Neural cell (in vitro differentiated cells): ENCODE data around the gene DOCK4. TPM values are rescaled to one million over a fixed set of nuclear protein-coding genes. Genes with fewer than 3 reads are reported as not detected.

ENCODE experiments used
- H2AFZ ChIP-seq: fragments of 200-600, 300-800 bp; sonication (generic), shearing (Covaris generic); 2 replicates; pipeline ENCODE4 v1.6.0; 2014; ENCODE audit warnings: low read depth, mild to moderate bottlenecking, antibody characterized with exemption, low read length, moderate library complexity
- H3F3A ChIP-seq: fragments of 200-600 bp; shearing (Covaris generic); 2 replicates; pipeline ENCODE4 v1.6.1; 2016; ENCODE audit warnings: mild to moderate bottlenecking, moderate library complexity, mixed read lengths, antibody characterized with exemption, low read length; ENCODE audit not compliant: insufficient read depth, poor library complexity, severe bottlenecking
- H3K27ac ChIP-seq: fragments of 200-600, 300-800 bp; sonication (generic), shearing (Covaris generic); 2 replicates; pipeline ENCODE4 v1.5.1; 2014; ENCODE audit warnings: mild to moderate bottlenecking, low read length, moderate library complexity
- H3K27me3 ChIP-seq: fragments of 300-800, 200-600 bp; sonication (generic), shearing (Covaris generic); 2 replicates; pipeline ENCODE4 v1.6.0; 2014; ENCODE audit warnings: mild to moderate bottlenecking, low read depth, low read length, moderate library complexity; ENCODE audit not compliant: insufficient read depth
- H3K36me3 ChIP-seq: fragments of 300-800, 200-600 bp; sonication (generic), shearing (Covaris generic); 2 replicates; pipeline ENCODE4 v1.5.1; 2014; ENCODE audit warnings: mild to moderate bottlenecking, antibody characterized with exemption, low read length, moderate library complexity; ENCODE audit not compliant: insufficient read depth
- H3K4me2 ChIP-seq: fragments of 300-800, 200-600 bp; sonication (generic), shearing (Covaris generic); 2 replicates; pipeline ENCODE4 v1.6.0; 2014; ENCODE audit warnings: mild to moderate bottlenecking, low read length
- H3K4me3 ChIP-seq: fragments of 300-800, 200-600 bp; sonication (generic), shearing (Covaris generic); 2 replicates; pipeline ENCODE4 v1.5.1; 2014; ENCODE audit warnings: mild to moderate bottlenecking, low read length, moderate library complexity
- H3K79me2 ChIP-seq: fragments of 200-600 bp; shearing (Covaris generic); replicated peaks from 2 replicates; pipeline ENCODE4 v1.6.0; 2014; ENCODE audit warnings: mild to moderate bottlenecking, low read length, moderate library complexity; ENCODE audit not compliant: insufficient read depth
- H3K9ac ChIP-seq: fragments of 300-800, 200-600 bp; sonication (generic), shearing (Covaris generic); 2 replicates; pipeline ENCODE4 v1.6.1; 2016; ENCODE audit warnings: mild to moderate bottlenecking, low read length, mixed read lengths
- H3K9me2 ChIP-seq: fragments of 200-600 bp; shearing (Covaris generic); 2 replicates; pipeline ENCODE4 v1.6.1; 2016; ENCODE audit warnings: mild to moderate bottlenecking, low read length, mixed read lengths; ENCODE audit not compliant: insufficient read depth
- H3K9me3 ChIP-seq: fragments of 200-600, 300-800 bp; sonication (generic), shearing (Covaris generic); 2 replicates; pipeline ENCODE4 v1.6.1; 2016; ENCODE audit warnings: mild to moderate bottlenecking, mixed run types, low read length, moderate library complexity, mixed read lengths
- H4K20me1 ChIP-seq: fragments of 200-600 bp; shearing (Covaris generic); 2 replicates; pipeline ENCODE4 v1.6.1; 2016; ENCODE audit warnings: mild to moderate bottlenecking, mixed run types; ENCODE audit not compliant: insufficient read depth
- CTCF ChIP-seq: fragments of 450-650 bp; IDR thresholded peaks from 2 replicates; pipeline ENCODE4 v1.5.1; 2014; ENCODE audit warnings: antibody characterized with exemption, mild to moderate bottlenecking, moderate library complexity; ENCODE audit not compliant: poor library complexity, severe bottlenecking
- EP300 ChIP-seq: fragments of 450-650 bp; conservative IDR thresholded peaks from 2 replicates; pipeline ENCODE4 v1.6.1; 2014; ENCODE audit warnings: antibody characterized with exemption, mild to moderate bottlenecking, moderate library complexity; ENCODE audit not compliant: poor library complexity, severe bottlenecking
- EZH2 ChIP-seq: fragments of 200-600, 300-800 bp; shearing (Covaris generic), sonication (generic); IDR thresholded peaks from 2 replicates; pipeline ENCODE4 v1.6.1; 2014; ENCODE audit warnings: antibody characterized with exemption, low read length, borderline replicate concordance, mild to moderate bottlenecking; ENCODE audit not compliant: insufficient read depth, poor library complexity, severe bottlenecking
- MXI1 ChIP-seq: fragments of 450-650 bp; conservative IDR thresholded peaks from 2 replicates; pipeline ENCODE4 v1.6.1; 2014; ENCODE audit warnings: antibody characterized with exemption, mild to moderate bottlenecking; ENCODE audit not compliant: poor library complexity, severe bottlenecking
- POLR2AphosphoS5 ChIP-seq: IDR thresholded peaks from 2 replicates; pipeline ENCODE4 v1.6.1; 2012
- RAD21 ChIP-seq: fragments of 450-650 bp; conservative IDR thresholded peaks from 2 replicates; pipeline ENCODE4 v1.6.1; 2014; ENCODE audit warnings: antibody characterized with exemption, mild to moderate bottlenecking, moderate library complexity
- REST ChIP-seq: IDR thresholded peaks from 2 replicates; pipeline ENCODE4 v1.6.1; 2012; ENCODE audit warnings: borderline replicate concordance
- SMC3 ChIP-seq: fragments of 450-650 bp; conservative IDR thresholded peaks from 2 replicates; pipeline ENCODE4 v1.6.1; 2014; ENCODE audit warnings: antibody characterized with exemption, mild to moderate bottlenecking, moderate library complexity; ENCODE audit not compliant: poor library complexity
- TAF1 ChIP-seq: IDR thresholded peaks from 2 replicates; pipeline ENCODE4 v1.6.1; 2012; ENCODE audit warnings: low read depth
- polyA plus RNA-seq: library from polyadenylated mRNA; depleted of rRNA; stranded (reverse); fragments of >200 nt; gene quantifications from 2 replicates; pipeline ENCODE4 v1.2.3, GENCODE V29; 2014

Gene DOCK4
- polyA plus RNA-seq, 1 donor from 2014 or later = 28.1 TPM

- Histone ChIP-seq H3K9me2 (no peaks in the 10 kb centered on the region), H3K4me2 (no peak overlapping the region), H2AFZ (no peak overlapping the region), H3K27ac (no peak overlapping the region), H4K20me1 (no peaks in the 10 kb centered on the region), H3F3A (no peaks in the 10 kb centered on the region), H3K36me3 (no peaks in the 10 kb centered on the region), H3K4me3 (no peak overlapping the region), H3K27me3 (no peaks in the 10 kb centered on the region), H3K9ac (no peak overlapping the region), H3K9me3 (no peaks in the 10 kb centered on the region), H3K79me2 (no peaks in the 10 kb centered on the region)
- TF ChIP-seq EZH2 (no peak), SMC3 (no peak), TAF1 (no peak), CTCF (no peak), REST (no peak), RAD21 (no peak), MXI1 (no peak), EP300 (no peak), POLR2AphosphoS5 (no peak)
Measured at GRCh38 chr7:112076324-112076723, 129.9 kb downstream of the DOCK4 start.

GRCh38 chr7:112074464-112074863 lies 131.7 kb downstream of the DOCK4 start:
- TF ChIP-seq MXI1 (no peak), RAD21 (no peak), EP300 (no peak), POLR2AphosphoS5 (no peak), EZH2 (no peak), REST (no peak), SMC3 (no peak), CTCF (no peak), TAF1 (no peak)
- no peaks in the 10 kb centered on the region for H3K79me2 ChIP-seq
- H3K27ac ChIP-seq = no peak overlapping the region
- H3K9me3 ChIP-seq = no peaks in the 10 kb centered on the region
- no peaks in the 10 kb centered on the region for H3K36me3 ChIP-seq
- no peaks in the 10 kb centered on the region for H4K20me1 ChIP-seq
- H3K4me2 ChIP-seq = no peak overlapping the region
- H3F3A ChIP-seq = no peaks in the 10 kb centered on the region
- no peaks in the 10 kb centered on the region for H3K9me2 ChIP-seq
- no peaks in the 10 kb centered on the region for H3K27me3 ChIP-seq
- H2AFZ ChIP-seq = no peak overlapping the region
- no peak overlapping the region for H3K4me3 ChIP-seq
- H3K9ac ChIP-seq = no peak overlapping the region
